Ovary (tissue), 9 donors: Measurements from ENCODE around the gene NCOA6. TPM values are rescaled to one million over a fixed set of nuclear protein-coding genes. Genes with fewer than 3 reads are reported as not detected.

Experiments
- DNase-seq, 5 donors: peaks; one replicate each; pipeline ENCODE4 v3.0.0-alpha.2; 2019 to 2020
- H3K27ac ChIP-seq, 2 donors: fragments of 200-600 bp; one replicate each; pipeline versions ENCODE4 v1.5.1 to v1.8.0; 2019 to 2022
- H3K27me3 ChIP-seq: fragments of 200-600 bp; one replicate; pipeline ENCODE4 v1.8.0; 2022
- H3K36me3 ChIP-seq: fragments of 200-600 bp; sonication (generic); one replicate; pipeline ENCODE4 v1.5.1; 2019
- H3K4me1 ChIP-seq: one replicate; pipeline ENCODE4 v1.8.1; 2013; ENCODE audit warnings: mild to moderate bottlenecking, moderate library complexity; ENCODE audit not compliant: insufficient read depth
- H3K4me3 ChIP-seq: fragments of 200-600 bp; sonication (generic); one replicate; pipeline ENCODE4 v1.5.1; 2017
- H3K9me3 ChIP-seq, 2 donors: fragments of 200-600 bp in 1 of 2; sonication (generic) in 1 of 2; one replicate each; pipeline versions ENCODE4 v1.5.1 to v1.8.1; 2013 to 2019; ENCODE audit warnings: mild to moderate bottlenecking in 1 of 2, moderate library complexity in 1 of 2
- CTCF ChIP-seq, 3 donors: fragments of 450-650 bp in 2 of 3; fragments of 200-600 bp in 1 of 3; IDR thresholded peaks; one replicate each; pipeline versions ENCODE4 v1.5.1 to v1.8.0; 2016 to 2022; ENCODE audit warnings: antibody characterized with exemption in 3 of 3, mild to moderate bottlenecking in 1 of 3
- EP300 ChIP-seq: sonication (generic); formaldehyde crosslinking; IDR thresholded peaks from one replicate; pipeline ENCODE4 v1.6.1; 2017; ENCODE audit warnings: antibody characterized with exemption
- POLR2A ChIP-seq: fragments of 450-650 bp; IDR thresholded peaks from one replicate; pipeline ENCODE4 v1.6.1; 2017; ENCODE audit warnings: antibody characterized with exemption, mild to moderate bottlenecking, moderate library complexity
- WGBS, 3 donors: extraction: QIAGEN DNeasy Blood & Tissue Kit in 1 of 3; methylation state at CpG; one replicate each; pipeline versions ENCODE4 v1.1.5 to v1.1.7; 2013 to 2017; 5-methylcytosine and 5-hydroxymethylcytosine counted together
- intact Hi-C, 4 donors: fragments of 100-400 bp; cut with DNase I; formaldehyde crosslinking; loops; one replicate each; pipeline versions ENCODE4 v1.11.0 to v1.15.1; 2022 to 2023
- polyA plus RNA-seq, 2 donors: library from polyadenylated mRNA; stranded (reverse); fragments of 200-250 nt in 1 of 2; fragments of 350-450 nt in 1 of 2; fragmentation: Illumina TruSeq in 1 of 2; extraction: RNeasy Lipid Tissue Mini Kit (QIAGEN cat#74804) in 1 of 2; gene quantifications; one replicate each; pipeline ENCODE4 v1.2.3, GENCODE V29; 2013 to 2014
- total RNA-seq, 7 donors: library from RNA; depleted of rRNA in 2 of 7; stranded (reverse); fragments of >200 nt in 2 of 7; fragmentation: NEBNext Ultra II Directional in 3 of 7; extraction: Animal tissue kit (Norgen Biotek cat#: 25700) in 3 of 7; gene quantifications; one replicate each; pipeline versions ENCODE4 v1.1.0 to v1.2.4, GENCODE V29; 2016 to 2023
- donor health status: DM: no; HTN: no; CAD: no; lungs with moderate emphysema.
- donor health status: DM: no; HTN: no; CAD: no.
- donor health status: Bipolar disorder and iron deficiency.
- donor health status: DM: yes; HTN: yes; CAD: no.
- donor health status: DM: no; HTN: no; CAD: no.
- donor health status: DM: yes; HTN: yes; CAD: no.

The NCOA6 gene
- total and polyA plus RNA-seq, 9 donors: 10.5 to 31.7 (median 23.9) TPM

GRCh38 chr20:34705397-34706301 is 119.8 kb downstream of the NCOA6 start:
- H3K27ac ChIP-seq: peak overlapping the region; percentile 98 to 100
- TF ChIP-seq EP300: no peak
- TF ChIP-seq POLR2A: no peak
- no peaks in the 10 kb centered on the region for H3K27me3 ChIP-seq
- 45 to 50% (median 49%) methylated on average over 6 of the region's 6 CpGs for whole genome bisulfite sequencing, 3 donors
- no peaks in the 10 kb centered on the region for H3K9me3 ChIP-seq
- DNase-seq: peak in 1 of 5 donors; percentile 41
- no peaks in the 10 kb centered on the region for H3K36me3 ChIP-seq
- peaks cover 5% of the 10 kb centered on the region for H3K4me1 ChIP-seq
- intact Hi-C loops: loop anchor here in 3 of 4 donors (2.0 to 10.0 kb wide), 4 partner anchors 147 to 393 kb away; partner anchors contain the start of gene MAP1LC3A (in 1 of the 3)
- no peak overlapping the region for H3K4me3 ChIP-seq

- no peaks in the 10 kb centered on the region for H3K36me3 ChIP-seq
- WGBS, 3 donors: 19 to 29% (median 21%) methylated on average over 5 of the region's 5 CpGs
- intact Hi-C loops: loop anchor here in 3 of 4 donors (2.0 to 10.0 kb wide), 4 partner anchors 146 to 393 kb away; partner anchors contain the start of gene MAP1LC3A (in 1 of the 3)
- peak overlapping the region; percentile 68 for H3K4me3 ChIP-seq
- peaks cover 3% of the 10 kb centered on the region for H3K4me1 ChIP-seq
- H3K9me3 ChIP-seq: no peaks in the 10 kb centered on the region
- H3K27me3 ChIP-seq: no peaks in the 10 kb centered on the region
- H3K27ac ChIP-seq: peak overlapping the region; percentile 98 to 100
- DNase-seq: no peak
- TF ChIP-seq EP300 (no peak), CTCF (IDR thresholded peaks at IDR 0.05) (no peak), POLR2A (no peak)
These were observed 120.4 kb downstream of the NCOA6 start for GRCh38 chr20:34705008-34705396.

GRCh38 chr20:34704177-34705007 is 121.1 kb downstream of the NCOA6 start, which contains the start of gene TP53INP2:
Gene TP53INP2, plus strand, starts transcription at chr20:34704344. Its CDS starts 4,396 bp downstream, at chr20:34708740.
- Histone ChIP-seq H3K27ac (peak within 1 kb of the TSS; percentile 98 to 100), H3K36me3 (no peaks in the 10 kb centered on the region), H3K4me1 (peaks cover 3% of the 10 kb centered on the region), H3K27me3 (no peaks in the 10 kb centered on the region), H3K4me3 (peak within 1 kb of the TSS; percentile 68), H3K9me3 (no peaks in the 10 kb centered on the region)
- DNase-seq: peak; percentile 90 to 95 (median 93)
- 0 to 1% (median 1%) methylated on average over 21 to 82 of the region's 82 CpGs for WGBS, 3 donors
- peak; percentile 87 for TF ChIP-seq POLR2A
- TF ChIP-seq CTCF (IDR thresholded peaks at IDR 0.05): peak in 2 of 3 donors; percentile 4 to 30
- no peak for TF ChIP-seq EP300
- intact Hi-C loops: loop anchor here in 3 of 4 donors (2.0 to 10.0 kb wide), 4 partner anchors 146 to 392 kb away; partner anchors contain the start of gene MAP1LC3A (in 1 of the 3)

- H3K27ac ChIP-seq: peak overlapping the region; percentile 98 to 100
- WGBS, 3 donors: 0 to 2% (median 1%) methylated on average over 31 to 38 of the region's 38 CpGs
- peak overlapping the region; percentile 68 for H3K4me3 ChIP-seq
- H3K36me3 ChIP-seq: no peaks in the 10 kb centered on the region
- H3K9me3 ChIP-seq: no peaks in the 10 kb centered on the region
- intact Hi-C loops: loop anchor here in 3 of 4 donors (2.0 to 10.0 kb wide), 3 partner anchors 145 to 389 kb away; partner anchors contain the start of gene MAP1LC3A (in 1 of the 3)
- H3K27me3 ChIP-seq: no peaks in the 10 kb centered on the region
- TF ChIP-seq POLR2A: no peak
- TF ChIP-seq CTCF (IDR thresholded peaks at IDR 0.05): no peak
- no peak for TF ChIP-seq EP300
- H3K4me1 ChIP-seq: peaks cover 3% of the 10 kb centered on the region
- peak in 2 of 5 donors; percentile 29 to 44 for DNase-seq
These were observed 121.9 kb downstream of the NCOA6 start for GRCh38 chr20:34703424-34704176.
